Measurements from ENCODE around the gene NPHP4. TPM values are rescaled to one million over a fixed set of nuclear protein-coding genes. Genes with fewer than 3 reads are reported as not detected.
"Not testable (repeated sequence)": the region's sequence is repeated elsewhere in the genome, so short reads cannot be mapped to it uniquely, and the experiment has no call there.

The NPHP4 gene
- total and polyA plus RNA-seq, 2 donors = 5.1 to 6.8 TPM

GRCh38 chr1:5896706-5897660 lies 95.2 kb downstream of the NPHP4 start:
- H3K4me1 ChIP-seq (ENCODE audit: insufficient read depth) = no peaks in the 10 kb centered on the region
- no peak overlapping the region for H3K4me3 ChIP-seq (ENCODE audit: low read depth, low read length)
- no peak overlapping the region for H3K27ac ChIP-seq (ENCODE audit: low read depth)
- H3K36me3 ChIP-seq (ENCODE audit: insufficient read depth) = no peaks in the 10 kb centered on the region
- DNase-seq (ENCODE audit: extremely low spot score) = no peak
- WGBS = 76% methylated on average over 29 of the region's 29 CpGs

GRCh38 chr1:5895446-5896406 lies 96.5 kb downstream of the NPHP4 start:
- Histone ChIP-seq H3K4me3 (ENCODE audit: low read depth, low read length) (no peak overlapping the region), H3K4me1 (ENCODE audit: insufficient read depth) (no peaks in the 10 kb centered on the region), H3K27ac (ENCODE audit: low read depth) (no peak overlapping the region), H3K36me3 (ENCODE audit: insufficient read depth) (no peaks in the 10 kb centered on the region)
- DNase-seq (ENCODE audit: extremely low spot score) = no peak
- whole genome bisulfite sequencing = 93% methylated on average over 30 of the region's 30 CpGs

- not testable (repeated sequence) for H3K4me1 ChIP-seq (ENCODE audit: insufficient read depth); DNase-seq (ENCODE audit: extremely low spot score); H3K4me3 ChIP-seq (ENCODE audit: low read depth, low read length); H3K27ac ChIP-seq (ENCODE audit: low read depth); H3K36me3 ChIP-seq (ENCODE audit: insufficient read depth)
- WGBS = 94% methylated on average over 12 of the region's 12 CpGs
Measured at GRCh38 chr1:5893699-5894278, 98.4 kb downstream of the NPHP4 start.

- Histone ChIP-seq H3K4me3 (ENCODE audit: low read depth, low read length) (no peak overlapping the region), H3K36me3 (ENCODE audit: insufficient read depth) (no peaks in the 10 kb centered on the region), H3K4me1 (ENCODE audit: insufficient read depth) (no peaks in the 10 kb centered on the region), H3K27ac (ENCODE audit: low read depth) (no peak overlapping the region)
- 96% methylated on average over 8 of the region's 8 CpGs for WGBS
- no peak for DNase-seq (ENCODE audit: extremely low spot score)
Measured at GRCh38 chr1:5892329-5892728, 99.9 kb downstream of the NPHP4 start.

- Histone ChIP-seq H3K27ac (ENCODE audit: low read depth) (no peak overlapping the region), H3K4me3 (ENCODE audit: low read depth, low read length) (no peak overlapping the region), H3K36me3 (ENCODE audit: insufficient read depth) (no peaks in the 10 kb centered on the region), H3K4me1 (ENCODE audit: insufficient read depth) (no peaks in the 10 kb centered on the region)
- WGBS = 86% methylated on average over 9 of the region's 9 CpGs
- DNase-seq (ENCODE audit: extremely low spot score) = no peak
Measured at GRCh38 chr1:5891736-5892135, 100.5 kb downstream of the NPHP4 start.

GRCh38 chr1:5891137-5891536 lies 101.1 kb downstream of the NPHP4 start:
- H3K4me3 ChIP-seq (ENCODE audit: low read depth, low read length) = no peak overlapping the region
- no peak overlapping the region for H3K27ac ChIP-seq (ENCODE audit: low read depth)
- DNase-seq (ENCODE audit: extremely low spot score) = no peak
- H3K4me1 ChIP-seq (ENCODE audit: insufficient read depth) = no peaks in the 10 kb centered on the region
- no peaks in the 10 kb centered on the region for H3K36me3 ChIP-seq (ENCODE audit: insufficient read depth)
- 84% methylated on average over 8 of the region's 8 CpGs for WGBS

GRCh38 chr1:5890346-5891106 lies 101.7 kb downstream of the NPHP4 start:
- no peak for DNase-seq (ENCODE audit: extremely low spot score)
- 89% methylated on average over 22 of the region's 22 CpGs for WGBS
- Histone ChIP-seq H3K4me1 (ENCODE audit: insufficient read depth) (no peaks in the 10 kb centered on the region), H3K27ac (ENCODE audit: low read depth) (no peak overlapping the region), H3K36me3 (ENCODE audit: insufficient read depth) (no peaks in the 10 kb centered on the region), H3K4me3 (ENCODE audit: low read depth, low read length) (no peak overlapping the region)

- 65% methylated on average over 12 of the region's 12 CpGs for WGBS
- no peak for DNase-seq (ENCODE audit: extremely low spot score)
- no peaks in the 10 kb centered on the region for H3K4me1 ChIP-seq (ENCODE audit: insufficient read depth)
- H3K4me3 ChIP-seq (ENCODE audit: low read depth, low read length) = no peak overlapping the region
- no peaks in the 10 kb centered on the region for H3K36me3 ChIP-seq (ENCODE audit: insufficient read depth)
- H3K27ac ChIP-seq (ENCODE audit: low read depth) = no peak overlapping the region
Measured at GRCh38 chr1:5889901-5890300, 102.3 kb downstream of the NPHP4 start.

- no peak overlapping the region for H3K27ac ChIP-seq (ENCODE audit: low read depth)
- no peaks in the 10 kb centered on the region for H3K4me1 ChIP-seq (ENCODE audit: insufficient read depth)
Measured at GRCh38 chr1:5889462-5889861, 102.8 kb downstream of the NPHP4 start.

GRCh38 chr1:5888606-5889211 lies 103.5 kb downstream of the NPHP4 start:
- H3K4me1 ChIP-seq (ENCODE audit: insufficient read depth) = no peaks in the 10 kb centered on the region
- no peaks in the 10 kb centered on the region for H3K36me3 ChIP-seq (ENCODE audit: insufficient read depth)
- WGBS = 88% methylated on average over 13 of the region's 13 CpGs
- DNase-seq (ENCODE audit: extremely low spot score) = no peak
- no peak overlapping the region for H3K4me3 ChIP-seq (ENCODE audit: low read depth, low read length)
- no peak overlapping the region for H3K27ac ChIP-seq (ENCODE audit: low read depth)

More at GRCh38 chr1:5889462-5889861, 102.8 kb downstream of the NPHP4 start:
- DNase-seq (ENCODE audit: extremely low spot score) = no peak
- H3K36me3 ChIP-seq (ENCODE audit: insufficient read depth) = no peaks in the 10 kb centered on the region
- WGBS = 90% methylated on average over 12 of the region's 12 CpGs
- no peak overlapping the region for H3K4me3 ChIP-seq (ENCODE audit: low read depth, low read length)

- Histone ChIP-seq H3K4me1 (ENCODE audit: insufficient read depth) (no peaks in the 10 kb centered on the region), H3K36me3 (ENCODE audit: insufficient read depth) (no peaks in the 10 kb centered on the region), H3K27ac (ENCODE audit: low read depth) (no peak overlapping the region), H3K4me3 (ENCODE audit: low read depth, low read length) (no peak overlapping the region)
- 88% methylated on average over 15 of the region's 15 CpGs for WGBS
- no peak for DNase-seq (ENCODE audit: extremely low spot score)
Measured at GRCh38 chr1:5887971-5888361, 104.3 kb downstream of the NPHP4 start.

GRCh38 chr1:5887349-5887970 lies 104.8 kb downstream of the NPHP4 start:
- Histone ChIP-seq H3K36me3 (ENCODE audit: insufficient read depth) (no peaks in the 10 kb centered on the region), H3K4me1 (ENCODE audit: insufficient read depth) (no peaks in the 10 kb centered on the region), H3K4me3 (ENCODE audit: low read depth, low read length) (no peak overlapping the region), H3K27ac (ENCODE audit: low read depth) (no peak overlapping the region)
- 92% methylated on average over 23 of the region's 23 CpGs for WGBS
- no peak for DNase-seq (ENCODE audit: extremely low spot score)

Data from urinary bladder (tissue), 4 donors.